ENCODE measurements around the gene DOCK4.
A peak's percentile ranks its signal among the peaks of the same experiment; 100 is the strongest.
"Not testable (repeated sequence)": the region's sequence is repeated elsewhere in the genome, so short reads cannot be mapped to it uniquely, and the experiment has no call there.

DOCK4 gene

GRCh38 chr7:112129655-112130323 is 76.4 kb downstream of the DOCK4 start:
- DNase-seq = peak; percentile 13

DNA sequence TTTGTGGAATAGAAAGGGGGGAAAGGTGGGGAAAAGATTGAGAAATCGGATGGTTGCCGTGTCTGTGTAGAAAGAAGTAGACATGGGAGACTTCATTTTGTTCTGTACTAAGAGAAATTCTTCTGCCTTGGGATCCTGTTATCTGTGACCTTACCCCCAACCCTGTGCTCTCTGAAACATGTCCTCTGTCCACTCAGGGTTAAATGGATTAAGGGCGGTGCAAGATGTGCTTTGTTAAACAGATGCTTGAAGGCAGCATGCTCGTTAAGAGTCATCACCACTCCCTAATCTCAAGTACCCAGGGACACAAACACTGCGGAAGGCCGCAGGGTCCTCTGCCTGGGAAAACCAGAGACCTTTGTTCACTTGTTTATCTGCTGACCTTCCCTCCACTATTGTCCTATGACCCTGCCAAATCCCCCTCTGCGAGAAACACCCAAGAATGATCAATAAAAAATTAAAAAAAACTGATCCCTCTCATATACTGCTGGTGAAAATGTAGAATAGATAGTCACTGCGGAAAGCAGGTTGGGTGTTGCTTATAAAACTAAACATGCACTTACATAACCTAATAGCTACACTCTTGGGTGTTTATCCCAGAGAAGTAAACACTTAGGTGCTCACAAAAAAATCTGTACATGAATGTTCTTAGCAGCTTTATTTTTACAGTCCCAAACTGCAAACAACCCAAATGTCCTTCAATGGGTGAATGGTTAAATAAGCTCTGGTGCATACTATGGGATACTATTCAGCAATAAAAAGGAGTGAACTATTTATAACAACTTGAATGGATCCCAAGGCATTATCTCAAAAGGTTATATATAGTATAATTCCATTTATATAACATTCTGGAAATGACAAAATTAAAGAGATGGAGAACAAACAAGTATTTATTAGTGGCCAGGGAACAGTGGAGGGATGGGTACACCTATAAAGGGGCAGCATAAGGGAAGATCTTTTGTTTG is 77.5 kb downstream of the DOCK4 start:
- DNase-seq = not testable (repeated sequence)

DNA sequence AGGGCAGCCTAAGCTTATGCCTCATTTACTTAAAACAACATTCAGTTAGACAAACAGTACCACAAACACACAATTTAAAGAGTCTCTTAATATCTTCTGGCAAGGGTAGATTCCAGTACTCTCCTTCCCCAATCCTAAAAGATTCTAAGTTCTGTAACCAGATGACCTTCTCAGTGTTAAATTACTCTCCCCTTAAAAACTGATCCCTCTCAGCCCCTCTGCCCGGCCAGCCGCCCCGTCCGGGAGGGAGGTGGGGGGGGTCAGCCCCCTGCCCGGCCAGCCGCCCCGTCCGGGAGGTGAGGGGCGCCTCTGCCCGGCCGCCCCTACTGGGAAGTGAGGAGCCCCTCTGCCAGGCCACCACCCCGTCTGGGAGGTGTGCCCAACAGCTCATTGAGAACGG is 78.2 kb downstream of the DOCK4 start:
- DNase-seq = not testable (repeated sequence)

GRCh38 chr7:112125250-112125649 is 80.9 kb downstream of the DOCK4 start:
- no peak for DNase-seq

DNA sequence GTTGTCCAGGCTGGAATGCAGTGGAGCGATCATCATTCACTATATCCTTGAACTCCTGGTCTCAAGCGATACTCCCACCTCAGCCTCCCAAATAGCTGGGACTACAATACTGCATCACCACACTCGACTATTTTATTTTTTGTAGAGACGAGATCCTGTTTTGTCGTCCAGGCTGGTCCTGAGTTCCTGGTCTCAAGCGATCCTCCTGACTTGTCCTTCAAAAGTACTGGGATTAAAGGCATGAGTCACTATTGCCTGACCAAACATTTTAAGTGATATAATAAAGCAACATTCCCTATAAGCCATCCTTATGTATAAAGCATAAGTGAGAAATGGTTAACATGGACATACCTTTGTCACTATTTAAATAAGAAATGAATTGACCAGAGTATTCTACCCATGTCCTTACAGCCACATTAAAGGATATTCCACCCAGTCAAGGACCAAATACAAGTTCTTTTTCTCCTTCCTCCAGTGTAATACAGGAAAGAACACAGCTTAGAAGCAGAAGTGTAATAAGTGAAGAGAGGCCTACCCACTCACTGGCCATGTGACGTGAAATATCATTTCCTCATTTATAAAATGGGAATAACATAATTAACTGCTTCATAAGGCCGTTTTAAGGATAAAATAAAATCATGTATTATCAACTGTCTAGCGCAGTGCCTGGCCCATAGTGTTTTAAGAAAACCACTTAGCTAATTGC is 82.0 kb downstream of the DOCK4 start:
- DNase-seq = no peak

- no peak for DNase-seq
Observed at GRCh38 chr7:112122798-112123197, 83.4 kb downstream of the DOCK4 start.

GRCh38 chr7:112122144-112122543 is 84.1 kb downstream of the DOCK4 start:
- no peak for DNase-seq

GRCh38 chr7:112121318-112121717 is 84.9 kb downstream of the DOCK4 start:
- no peak for DNase-seq

GRCh38 chr7:112120696-112121217 is 85.4 kb downstream of the DOCK4 start:
- no peak for DNase-seq

DNA sequence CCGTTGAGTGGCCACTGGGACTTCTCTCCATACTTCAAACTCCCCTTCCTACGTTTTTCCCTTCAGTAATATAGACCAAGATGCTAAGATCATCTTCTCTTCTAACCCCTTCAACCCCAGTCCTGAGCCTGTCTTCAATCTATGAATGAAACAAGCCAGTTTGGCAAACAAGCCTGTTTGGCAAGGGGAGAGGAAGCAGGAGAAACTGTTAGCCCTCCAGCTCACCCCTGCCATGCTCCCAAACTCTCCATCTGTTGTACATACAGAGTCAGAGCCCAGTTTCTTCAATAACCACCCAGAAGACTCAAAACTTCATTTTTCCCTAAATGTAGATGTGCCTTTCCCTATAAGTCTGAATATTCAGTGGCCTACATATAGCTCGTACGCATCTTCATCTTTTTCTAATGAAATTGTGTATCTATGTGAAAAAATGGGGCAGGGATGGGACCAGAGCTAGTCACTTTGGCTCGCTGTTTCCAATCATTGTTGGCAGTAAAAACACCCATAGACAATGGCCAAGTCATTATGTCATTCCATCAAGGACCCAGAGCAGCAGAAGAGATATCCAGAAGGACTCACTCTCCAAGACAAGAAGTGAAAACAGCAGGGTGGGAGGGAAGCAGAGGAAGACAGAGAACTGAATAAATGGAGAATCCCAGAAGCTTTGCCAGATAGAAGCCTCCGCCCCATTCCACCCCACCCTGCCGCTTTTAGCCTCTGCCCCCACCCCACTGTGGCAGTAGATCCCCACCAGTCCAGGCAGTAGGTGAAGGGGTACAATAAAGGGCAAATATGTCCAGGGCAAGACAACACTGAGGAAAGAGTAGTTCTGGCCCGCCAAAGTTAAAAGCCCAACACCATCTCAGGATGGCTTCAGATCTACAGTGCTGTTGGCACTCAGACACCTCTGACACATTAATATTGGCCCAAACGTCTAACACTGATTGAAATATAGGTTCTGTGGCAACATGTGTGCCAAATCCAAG is 87.3 kb downstream of the DOCK4 start:
- DNase-seq = no peak

- DNase-seq = no peak
Observed at GRCh38 chr7:112116894-112117293, 89.3 kb downstream of the DOCK4 start.

GRCh38 chr7:112116358-112116757 is 89.8 kb downstream of the DOCK4 start:
- DNase-seq = no peak

DNA sequence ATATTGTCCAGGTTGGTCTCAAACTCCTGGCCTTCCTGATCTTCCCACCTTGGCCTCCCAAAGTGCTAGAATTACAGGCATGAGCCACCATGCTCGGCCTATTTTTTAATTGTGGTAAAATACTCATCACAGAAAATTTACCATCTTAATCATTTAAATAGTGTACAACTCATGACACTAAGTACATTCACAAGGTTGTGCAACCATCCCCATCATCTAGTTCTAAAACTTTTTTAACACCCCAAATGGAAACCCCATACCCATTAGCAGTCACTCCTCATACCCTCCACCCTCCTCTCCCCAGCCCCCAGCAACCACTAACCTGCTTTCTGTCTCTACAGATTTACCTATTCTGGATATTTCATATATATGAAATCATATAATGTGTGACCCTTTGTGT is 90.3 kb downstream of the DOCK4 start:
- DNase-seq = no peak

GRCh38 chr7:112113913-112114575 is 92.2 kb downstream of the DOCK4 start:
- no peak for DNase-seq

GRCh38 chr7:112112822-112113255 is 93.4 kb downstream of the DOCK4 start:
- no peak for DNase-seq

GRCh38 chr7:112110651-112111050 is 95.5 kb downstream of the DOCK4 start:
- no peak for DNase-seq

GRCh38 chr7:112110175-112110574 is 96.0 kb downstream of the DOCK4 start:
- DNase-seq = no peak

DNA sequence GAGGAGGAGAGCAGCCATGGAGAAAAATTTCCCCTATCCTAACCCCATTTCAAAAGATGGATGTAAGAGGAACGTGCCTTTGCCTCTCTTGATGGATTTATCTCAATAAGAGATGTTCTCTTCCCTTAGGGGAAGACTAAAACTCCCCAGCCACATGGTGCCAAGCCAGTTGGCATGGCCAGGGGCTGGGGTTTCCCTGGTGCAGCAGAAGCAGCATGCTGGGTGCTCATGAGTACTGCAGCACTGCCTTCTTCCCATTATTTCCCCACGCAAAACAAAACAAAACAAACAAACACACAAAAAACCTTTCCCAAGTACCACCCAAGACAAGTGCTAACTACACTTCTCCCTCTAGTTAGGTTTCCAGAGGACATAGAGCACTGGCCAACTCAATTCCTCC is 97.2 kb downstream of the DOCK4 start:
- DNase-seq = no peak

DNA sequence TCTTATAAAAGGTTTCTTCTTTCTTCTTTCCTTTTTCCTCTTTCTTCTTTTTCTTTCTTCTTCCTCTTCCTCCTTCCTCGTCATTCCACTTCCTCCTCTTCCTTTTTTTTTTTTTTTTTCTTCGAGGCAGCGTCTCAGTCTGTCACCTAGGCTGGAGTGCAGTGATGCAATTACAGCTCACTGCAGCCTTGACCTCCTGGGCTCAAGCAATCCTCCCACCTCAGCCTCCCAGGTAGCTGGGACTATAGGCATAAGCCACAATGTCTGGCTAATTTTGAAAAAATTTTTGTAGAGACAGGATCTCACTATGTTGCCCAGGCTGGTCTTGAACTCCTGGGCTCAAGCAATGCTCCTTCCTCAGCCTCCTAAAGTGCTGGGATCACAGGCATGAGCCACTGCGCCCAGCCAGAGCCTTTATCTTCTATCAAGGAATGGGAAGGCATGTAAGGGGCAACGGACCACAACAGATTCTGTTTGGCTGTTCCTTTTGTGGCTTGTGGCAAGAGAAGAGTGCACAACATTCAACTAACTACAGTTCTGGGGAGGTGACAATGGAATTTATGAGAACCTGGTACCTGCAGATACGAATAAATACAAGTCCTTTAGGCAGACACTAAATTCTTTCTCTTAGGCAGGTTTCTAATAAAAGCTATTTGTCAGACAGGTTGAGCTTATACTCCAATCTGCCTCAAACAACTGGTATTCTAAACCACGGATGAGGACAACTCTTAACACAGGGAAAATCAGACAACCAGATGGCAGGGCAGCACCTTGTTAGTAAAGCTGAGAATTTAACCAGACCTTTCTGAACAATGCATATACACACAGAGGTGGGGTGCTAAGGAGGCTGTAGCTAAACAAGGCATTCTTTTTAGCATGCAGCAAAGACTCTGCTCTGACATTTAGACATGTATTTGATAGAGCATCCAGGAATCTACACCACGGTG is 100.3 kb downstream of the DOCK4 start:
- no peak for DNase-seq

DNA sequence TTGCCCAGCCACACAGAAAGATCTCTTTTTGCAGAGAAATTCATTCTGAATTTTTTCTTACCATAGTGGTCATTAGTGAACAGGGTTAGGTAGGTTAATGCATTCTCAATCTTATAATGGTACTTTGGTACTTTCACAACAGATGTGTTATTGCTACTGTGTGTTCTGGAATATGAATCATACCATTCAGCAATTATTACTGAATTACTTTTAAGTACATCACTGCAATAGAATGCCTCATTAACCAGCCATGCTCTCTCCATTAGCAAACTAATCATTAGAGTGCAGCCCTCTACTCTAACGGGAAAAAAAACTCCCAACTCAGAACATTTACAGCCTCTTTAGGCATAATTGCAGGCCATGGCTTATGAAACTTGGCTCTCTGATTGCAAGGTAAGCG is 102.1 kb downstream of the DOCK4 start:
- DNase-seq = peak; percentile 92
